ENCODE measurements around the gene SIGLEC14. TPM values are rescaled to one million over a fixed set of nuclear protein-coding genes. Genes with fewer than 3 reads are reported as not detected.
"Not testable (repeated sequence)": the region's sequence is repeated elsewhere in the genome, so short reads cannot be mapped to it uniquely, and the experiment has no call there.

The SIGLEC14 gene
- polyA plus RNA-seq, 1 donor from 2014 or later: not detected

GRCh38 chr19:51632126-51632525 is 14.5 kb downstream of the SIGLEC14 start:
- Histone ChIP-seq H3K9me2 (ENCODE audit: insufficient read depth, low read length) (no peaks in the 10 kb centered on the region), H3K9me3 (ENCODE audit: low read length) (no peaks in the 10 kb centered on the region), H3K9ac (ENCODE audit: low read length) (no peak overlapping the region), H3F3A (ENCODE audit: insufficient read depth, low read length, poor library complexity, severe bottlenecking) (no peaks in the 10 kb centered on the region), H3K27ac (ENCODE audit: low read length) (no peak overlapping the region), H4K20me1 (ENCODE audit: insufficient read depth) (no peaks in the 10 kb centered on the region), H3K36me3 (ENCODE audit: insufficient read depth, low read length) (no peaks in the 10 kb centered on the region), H3K4me3 (ENCODE audit: low read length) (no peak overlapping the region), H3K79me2 (replicated peaks; ENCODE audit: insufficient read depth, low read length) (no peaks in the 10 kb centered on the region), H3K27me3 (ENCODE audit: insufficient read depth, low read depth, low read length) (no peaks in the 10 kb centered on the region), H2AFZ (ENCODE audit: low read depth, low read length) (no peak overlapping the region), H3K4me2 (ENCODE audit: low read length) (no peak overlapping the region)
- no peak for TF ChIP-seq RAD21 (conservative IDR thresholded peaks at IDR 0.05)
- TF ChIP-seq EZH2 (IDR thresholded peaks at IDR 0.05; ENCODE audit: borderline replicate concordance, insufficient read depth, low read length, poor library complexity, severe bottlenecking): no peak
- no peak for TF ChIP-seq MXI1 (conservative IDR thresholded peaks at IDR 0.05; ENCODE audit: poor library complexity, severe bottlenecking)
- no peak for TF ChIP-seq TAF1 (IDR thresholded peaks at IDR 0.05; ENCODE audit: low read depth)
- TF ChIP-seq REST (IDR thresholded peaks at IDR 0.05; ENCODE audit: borderline replicate concordance): no peak
- TF ChIP-seq SMC3 (conservative IDR thresholded peaks at IDR 0.05; ENCODE audit: poor library complexity): no peak
- TF ChIP-seq CTCF (IDR thresholded peaks at IDR 0.05; ENCODE audit: poor library complexity, severe bottlenecking): no peak

- H3K4me3 ChIP-seq (ENCODE audit: low read length); H4K20me1 ChIP-seq (ENCODE audit: insufficient read depth); H3K9ac ChIP-seq (ENCODE audit: low read length); H3F3A ChIP-seq (ENCODE audit: insufficient read depth, low read length, poor library complexity, severe bottlenecking); H3K9me2 ChIP-seq (ENCODE audit: insufficient read depth, low read length); H3K27ac ChIP-seq (ENCODE audit: low read length); H2AFZ ChIP-seq (ENCODE audit: low read depth, low read length); H3K4me2 ChIP-seq (ENCODE audit: low read length); H3K36me3 ChIP-seq (ENCODE audit: insufficient read depth, low read length); H3K9me3 ChIP-seq (ENCODE audit: low read length); H3K79me2 ChIP-seq (replicated peaks; ENCODE audit: insufficient read depth, low read length); H3K27me3 ChIP-seq (ENCODE audit: insufficient read depth, low read depth, low read length): not testable (repeated sequence)
Measured at GRCh38 chr19:51630315-51630714, 16.3 kb downstream of the SIGLEC14 start, which contains the start of gene SIGLEC5. SIGLEC5 (minus strand) TSS chr19:51630401; CDS start chr19:51630335, 66 bp downstream.

GRCh38 chr19:51628153-51628939 is 18.3 kb downstream of the SIGLEC14 start:
- TF ChIP-seq TAF1 (IDR thresholded peaks at IDR 0.05; ENCODE audit: low read depth): no peak
- TF ChIP-seq SMC3 (conservative IDR thresholded peaks at IDR 0.05; ENCODE audit: poor library complexity): no peak
- no peak for TF ChIP-seq EP300 (conservative IDR thresholded peaks at IDR 0.05; ENCODE audit: poor library complexity, severe bottlenecking)
- TF ChIP-seq CTCF (IDR thresholded peaks at IDR 0.05; ENCODE audit: poor library complexity, severe bottlenecking): no peak
- no peak for TF ChIP-seq EZH2 (IDR thresholded peaks at IDR 0.05; ENCODE audit: borderline replicate concordance, insufficient read depth, low read length, poor library complexity, severe bottlenecking)
- no peak for TF ChIP-seq RAD21 (conservative IDR thresholded peaks at IDR 0.05)
- TF ChIP-seq POLR2AphosphoS5 (IDR thresholded peaks at IDR 0.05): no peak
- TF ChIP-seq REST (IDR thresholded peaks at IDR 0.05; ENCODE audit: borderline replicate concordance): no peak
- TF ChIP-seq MXI1 (conservative IDR thresholded peaks at IDR 0.05; ENCODE audit: poor library complexity, severe bottlenecking): no peak
- Histone ChIP-seq H3K4me2 (ENCODE audit: low read length) (no peak overlapping the region), H3K27ac (ENCODE audit: low read length) (no peak overlapping the region), H3K9me2 (ENCODE audit: insufficient read depth, low read length) (no peaks in the 10 kb centered on the region), H2AFZ (ENCODE audit: low read depth, low read length) (no peak overlapping the region), H3K9me3 (ENCODE audit: low read length) (no peaks in the 10 kb centered on the region), H3K36me3 (ENCODE audit: insufficient read depth, low read length) (no peaks in the 10 kb centered on the region), H3K27me3 (ENCODE audit: insufficient read depth, low read depth, low read length) (no peaks in the 10 kb centered on the region), H3K9ac (ENCODE audit: low read length) (no peak overlapping the region), H3K4me3 (ENCODE audit: low read length) (no peak overlapping the region), H4K20me1 (ENCODE audit: insufficient read depth) (no peaks in the 10 kb centered on the region), H3K79me2 (replicated peaks; ENCODE audit: insufficient read depth, low read length) (no peaks in the 10 kb centered on the region), H3F3A (ENCODE audit: insufficient read depth, low read length, poor library complexity, severe bottlenecking) (no peaks in the 10 kb centered on the region)
